Activated gamma-delta T cell treated with Interleukin-2 at 50 U/mL for 16 hours (primary cell): ENCODE data around the gene ZNF784.
A peak's percentile ranks its signal among the peaks of the same experiment; 100 is the strongest.
"Not testable (repeated sequence)": the region's sequence is repeated elsewhere in the genome, so short reads cannot be mapped to it uniquely, and the experiment has no call there.

Experiments
- DNase-seq: peaks from one replicate; pipeline ENCODE4 v3.0.0-alpha.2; 2020

ZNF784 gene

GRCh38 chr19:55580628-55581144 lies 43.7 kb downstream of the ZNF784 start, which contains the start of gene ZNF579:
Gene ZNF579, minus strand, starts transcription at chr19:55580848. Its CDS starts 1,209 bp downstream, at chr19:55579639.
- peak; percentile 71 for DNase-seq

DNA sequence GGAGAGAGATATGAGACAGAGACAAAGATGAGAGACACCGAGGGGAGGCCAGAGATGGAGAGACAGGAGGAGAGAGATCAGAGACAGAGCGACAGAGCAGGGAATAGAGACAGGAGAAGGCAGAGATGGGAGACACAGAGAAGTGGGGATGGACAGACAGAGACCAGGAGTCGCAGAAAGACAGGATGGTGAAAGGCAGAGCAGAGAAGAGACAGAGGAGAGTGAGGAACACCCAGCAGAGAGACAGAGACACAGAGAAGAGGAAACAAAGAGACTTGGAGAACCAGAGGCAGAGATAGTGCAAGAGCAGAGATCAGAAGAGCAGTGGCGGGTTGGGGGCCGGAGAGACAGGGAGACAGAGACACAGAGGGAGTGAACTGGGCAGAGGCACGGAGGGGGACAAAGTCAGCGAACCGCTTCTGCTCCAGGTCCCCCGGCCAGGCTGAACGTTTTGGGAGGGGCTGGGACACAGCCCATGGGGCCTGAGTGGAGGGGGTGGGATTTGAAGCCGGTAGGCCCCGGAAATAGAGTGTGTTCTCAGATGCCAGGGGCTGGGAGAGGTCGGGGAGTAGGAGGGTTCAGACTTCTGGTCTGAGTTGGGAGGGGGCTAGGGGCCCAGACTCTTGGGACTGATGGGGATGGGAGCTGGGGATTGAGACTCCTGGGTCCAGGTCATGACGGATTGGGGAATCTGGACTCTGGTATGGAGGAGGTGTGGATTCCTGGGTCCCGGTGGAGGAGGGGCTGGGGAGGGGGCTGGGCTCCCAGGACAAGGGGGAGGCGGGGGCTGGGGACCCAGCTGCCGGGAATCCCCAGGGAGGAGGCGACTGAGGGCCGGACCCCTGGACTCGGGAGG lies 44.4 kb downstream of the ZNF784 start:
- no peak for DNase-seq

GRCh38 chr19:55578761-55579747 lies 45.3 kb downstream of the ZNF784 start:
- no peak for DNase-seq

DNA sequence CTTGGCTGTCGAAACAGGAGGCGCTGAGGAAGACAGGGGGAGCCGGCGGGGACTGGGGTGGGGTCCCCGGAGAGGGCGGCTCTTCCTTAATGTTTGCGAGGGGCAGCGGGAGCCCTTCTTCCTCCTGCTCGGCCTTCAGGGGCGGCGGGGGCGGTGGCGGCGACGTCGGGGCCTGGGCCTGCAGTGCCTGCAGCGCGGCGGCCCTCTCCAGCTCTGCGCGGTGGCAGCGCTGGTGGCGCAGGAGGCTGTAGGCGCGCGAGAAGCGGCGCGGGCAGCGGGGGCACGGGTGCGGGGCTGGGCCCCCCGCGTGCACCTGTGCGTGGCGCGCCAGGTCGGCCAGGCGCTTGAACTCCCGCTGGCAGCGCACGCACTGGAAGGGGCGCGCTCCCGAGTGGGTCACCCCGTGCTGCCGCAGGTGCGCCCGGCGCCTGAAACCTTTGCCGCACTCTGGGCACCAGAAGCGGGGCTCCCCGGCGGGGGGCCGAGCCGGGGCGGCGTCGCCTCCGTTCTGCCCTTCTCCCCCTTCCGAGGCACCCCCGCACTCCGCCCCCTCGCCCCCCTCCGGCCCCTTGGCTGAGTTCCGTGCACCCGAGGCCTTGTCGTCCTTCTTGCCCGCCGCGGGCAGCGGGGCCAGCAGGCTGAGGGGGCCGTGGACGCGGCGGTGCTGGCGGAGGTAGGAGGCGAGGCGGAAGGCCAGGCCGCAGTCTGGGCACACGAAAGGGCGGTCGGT lies 46.2 kb downstream of the ZNF784 start:
- DNase-seq = no peak

GRCh38 chr19:55576746-55577145 lies 47.6 kb downstream of the ZNF784 start:
- DNase-seq = no peak

DNA sequence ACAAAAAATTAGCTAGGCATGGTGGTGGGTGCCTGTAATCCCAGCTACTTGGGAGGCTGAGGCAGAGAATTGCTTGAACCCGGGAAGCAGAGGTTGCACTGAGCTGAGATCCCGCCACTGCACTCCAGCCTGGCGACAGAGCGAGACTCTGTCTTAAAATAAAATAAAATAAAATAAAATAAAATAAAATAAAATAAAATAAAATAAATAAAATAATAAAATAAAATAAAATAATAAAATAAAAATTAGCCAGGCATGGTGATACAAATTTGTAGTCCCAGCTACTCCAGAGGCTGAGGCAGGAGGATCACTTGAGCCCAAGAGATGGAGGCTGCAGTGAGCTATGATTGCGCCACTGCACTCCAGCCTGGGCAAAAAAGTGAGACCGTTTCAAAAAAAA lies 50.4 kb downstream of the ZNF784 start:
- not testable (repeated sequence) for DNase-seq
